Transverse colon (tissue), 4 donors: Measurements from ENCODE around the gene CEACAM6. TPM values are rescaled to one million over a fixed set of nuclear protein-coding genes. Genes with fewer than 3 reads are reported as not detected.

Experiments used
- DNase-seq: peaks from one replicate; pipeline ENCODE4 v3.0.0-alpha.2; 2019
- H3K27ac ChIP-seq, 4 donors: fragments of 200-600 bp; sonication (generic); 2 replicates each; pipeline ENCODE4 v1.5.1; 2016 to 2018; ENCODE audit warnings: inconsistent platforms in 4 of 4
- H3K27me3 ChIP-seq: fragments of 200-600 bp; sonication (generic); 2 replicates; pipeline ENCODE4 v1.5.1; 2017; ENCODE audit warnings: inconsistent platforms
- H3K36me3 ChIP-seq, 4 donors: fragments of 200-600 bp; sonication (generic); 2 replicates each; pipeline ENCODE4 v1.5.1; 2017 to 2019; ENCODE audit warnings: inconsistent platforms in 4 of 4
- H3K4me1 ChIP-seq, 4 donors: fragments of 200-600 bp; sonication (generic); 2 replicates each; pipeline ENCODE4 v1.5.1; 2017 to 2020; ENCODE audit warnings: inconsistent platforms in 4 of 4
- H3K4me3 ChIP-seq, 4 donors: fragments of 200-600 bp; sonication (generic); 1 replicate in 1 of 4; 2 replicates in 3 of 4; pipeline versions ENCODE4 v1.5.1 to v1.6.1; 2017 to 2019; ENCODE audit warnings: inconsistent platforms in 4 of 4
- H3K9me3 ChIP-seq, 2 donors: fragments of 200-600 bp; sonication (generic); 2 replicates each; pipeline ENCODE4 v1.5.1; 2017 to 2019; ENCODE audit warnings: inconsistent platforms in 2 of 2
- EP300 ChIP-seq: sonication (generic); formaldehyde crosslinking; IDR thresholded peaks from one replicate; pipeline ENCODE4 v1.6.1; 2017; ENCODE audit warnings: antibody characterized with exemption, low read depth
- POLR2A ChIP-seq: fragments of 450-650 bp; IDR thresholded peaks from one replicate; pipeline ENCODE4 v1.6.1; 2016; ENCODE audit warnings: antibody characterized with exemption, mild to moderate bottlenecking, moderate library complexity
- POLR2AphosphoS5 ChIP-seq, 3 donors: sonication (generic); formaldehyde crosslinking; IDR thresholded peaks; one replicate each; pipeline ENCODE4 v1.6.1; 2016; ENCODE audit warnings: antibody characterized with exemption in 3 of 3
- WGBS, 2 donors: methylation state at CpG; one replicate each; pipeline ENCODE4 v1.1.5; 2018; ENCODE audit warnings: low coverage in 1 of 2; 5-methylcytosine and 5-hydroxymethylcytosine counted together
- in situ Hi-C, 4 donors: fragments of 200-750 bp; cut with MboI; loops; one replicate each; pipeline versions ENCODE4 v1.15.0 to v1.15.1; 2017; ENCODE audit warnings: low sequenced_read_pairs in 3 of 4, low pct_ligation_motif_present in 1 of 4, low pct_unique_long_range_greater_than_20kb in 1 of 4
- intact Hi-C: fragments of 100-400 bp; cut with DNase I; formaldehyde crosslinking; loops from one replicate; pipeline ENCODE4 v1.15.1; 2023; ENCODE audit warnings: low total_unique reads
- total RNA-seq, 4 donors: library from RNA; depleted of rRNA; stranded (reverse); fragments of >200 nt; gene quantifications; one replicate each; pipeline ENCODE4 v1.1.0, GENCODE V29; 2016
- TF ChIP-seq, protein P1 (sequence below), 5 experiments: fragments of 200-600 bp in 3 of 5; fragments of 450-650 bp in 2 of 5; sonication (generic) in 3 of 5; IDR thresholded peaks; 1 replicate in 2 of 5; 2 replicates in 3 of 5; pipeline ENCODE4 v1.5.1; 2016 to 2017; ENCODE audit warnings: antibody characterized with exemption in 5 of 5, inconsistent platforms in 3 of 5, mild to moderate bottlenecking in 2 of 5, moderate library complexity in 1 of 5

CEACAM6 gene
- total RNA-seq, 4 donors from 2014 or later: 33.8 to 209 (median 104) TPM

DNA sequence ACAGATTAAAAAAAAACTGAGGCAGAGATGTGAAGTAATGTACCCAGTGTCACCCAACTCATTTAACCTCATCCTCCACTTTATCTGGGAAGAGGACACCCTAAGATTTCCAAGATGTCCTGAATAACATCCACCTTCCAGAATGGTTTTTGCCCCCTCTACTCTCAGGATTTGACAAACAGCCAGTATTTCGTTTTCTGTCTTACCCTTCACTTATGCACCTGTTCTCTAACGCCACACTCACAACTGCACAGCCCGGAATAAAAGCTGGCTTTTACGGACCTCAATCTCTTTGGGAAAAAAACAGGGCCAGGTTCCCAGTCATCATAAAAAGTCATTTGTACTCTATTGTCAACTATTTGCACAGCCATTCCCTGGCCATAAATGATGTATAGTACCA is 21.2 kb upstream of the CEACAM6 start:
- H3K9me3 ChIP-seq: no peaks in the 10 kb centered on the region
- DNase-seq: no peak
- no peak overlapping the region for H3K4me3 ChIP-seq
- 20 to 50% methylated on average over 4 of the region's 4 CpGs for WGBS, 2 donors
- intact Hi-C loops: no loop called here
- H3K27me3 ChIP-seq: no peaks in the 10 kb centered on the region
- H3K4me1 ChIP-seq: peaks cover 0 to 75% (median 19%) of the 10 kb centered on the region in 4 donors
- in situ Hi-C loops: no loop called here
- TF ChIP-seq EP300: no peak
- peak in 1 of 3 donors; percentile 19 for TF ChIP-seq POLR2AphosphoS5 (IDR thresholded peaks at IDR 0.05)
- TF ChIP-seq, protein P1, sequence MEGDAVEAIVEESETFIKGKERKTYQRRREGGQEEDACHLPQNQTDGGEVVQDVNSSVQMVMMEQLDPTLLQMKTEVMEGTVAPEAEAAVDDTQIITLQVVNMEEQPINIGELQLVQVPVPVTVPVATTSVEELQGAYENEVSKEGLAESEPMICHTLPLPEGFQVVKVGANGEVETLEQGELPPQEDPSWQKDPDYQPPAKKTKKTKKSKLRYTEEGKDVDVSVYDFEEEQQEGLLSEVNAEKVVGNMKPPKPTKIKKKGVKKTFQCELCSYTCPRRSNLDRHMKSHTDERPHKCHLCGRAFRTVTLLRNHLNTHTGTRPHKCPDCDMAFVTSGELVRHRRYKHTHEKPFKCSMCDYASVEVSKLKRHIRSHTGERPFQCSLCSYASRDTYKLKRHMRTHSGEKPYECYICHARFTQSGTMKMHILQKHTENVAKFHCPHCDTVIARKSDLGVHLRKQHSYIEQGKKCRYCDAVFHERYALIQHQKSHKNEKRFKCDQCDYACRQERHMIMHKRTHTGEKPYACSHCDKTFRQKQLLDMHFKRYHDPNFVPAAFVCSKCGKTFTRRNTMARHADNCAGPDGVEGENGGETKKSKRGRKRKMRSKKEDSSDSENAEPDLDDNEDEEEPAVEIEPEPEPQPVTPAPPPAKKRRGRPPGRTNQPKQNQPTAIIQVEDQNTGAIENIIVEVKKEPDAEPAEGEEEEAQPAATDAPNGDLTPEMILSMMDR (IDR thresholded peaks at IDR 0.05): no peak
- peak; percentile 56 for TF ChIP-seq POLR2A
- no peaks in the 10 kb centered on the region for H3K36me3 ChIP-seq
- H3K27ac ChIP-seq: peak overlapping the region; percentile 79 to 89 (median 88)

GRCh38 chr19:41734585-41734984 is 20.7 kb upstream of the CEACAM6 start:
- Histone ChIP-seq H3K4me3 (no peak overlapping the region), H3K9me3 (no peaks in the 10 kb centered on the region), H3K36me3 (no peaks in the 10 kb centered on the region), H3K27me3 (no peaks in the 10 kb centered on the region), H3K27ac (peak overlapping the region; percentile 79 to 89 (median 88)), H3K4me1 (peaks cover 0 to 75% (median 19%) of the 10 kb centered on the region in 4 donors)
- intact Hi-C loops: no loop called here
- DNase-seq: peak; percentile 87
- 40 to 44% methylated on average over 1 to 3 of the region's 3 CpGs for WGBS, 2 donors
- TF ChIP-seq EP300 (no peak), POLR2A (no peak), POLR2AphosphoS5 (IDR thresholded peaks at IDR 0.05) (peak; percentile 6 to 52 (median 22))
- in situ Hi-C loops: no loop called here

DNA sequence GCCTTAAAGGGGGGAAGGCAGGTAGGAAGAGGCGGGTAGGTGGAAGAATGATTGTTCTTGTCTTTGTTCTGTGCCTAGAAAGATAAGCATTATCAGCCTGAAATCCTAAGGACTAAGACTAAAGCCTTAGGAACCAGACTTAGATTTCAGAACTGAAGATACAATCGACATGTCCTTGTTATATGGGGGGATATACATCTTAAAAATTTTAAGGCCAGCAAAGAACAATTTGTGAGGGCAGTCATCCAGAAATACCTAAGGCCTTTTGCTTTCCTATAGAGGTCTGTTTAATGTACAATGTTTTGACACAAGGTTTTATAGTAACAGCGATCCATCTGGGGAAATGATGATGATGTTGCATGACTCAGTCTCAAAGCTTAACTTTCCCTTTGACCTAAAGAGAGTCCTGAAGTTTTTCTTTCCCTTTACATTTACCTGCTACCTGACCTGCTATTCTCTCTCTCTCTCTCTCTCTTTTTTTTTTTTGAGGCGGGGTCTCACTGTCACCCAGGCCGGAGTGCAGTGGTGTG is 20.2 kb upstream of the CEACAM6 start:
- WGBS, 2 donors: 37 to 44% methylated on average over 5 of the region's 5 CpGs
- Histone ChIP-seq H3K36me3 (no peaks in the 10 kb centered on the region), H3K27ac (peak overlapping the region; percentile 79 to 89 (median 88)), H3K4me3 (no peak overlapping the region), H3K27me3 (no peaks in the 10 kb centered on the region), H3K4me1 (peaks cover 0 to 73% (median 19%) of the 10 kb centered on the region in 4 donors), H3K9me3 (no peaks in the 10 kb centered on the region)
- DNase-seq: no peak
- in situ Hi-C loops: no loop called here
- intact Hi-C loops: no loop called here
- TF ChIP-seq POLR2A (peak; percentile 24), POLR2AphosphoS5 (IDR thresholded peaks at IDR 0.05) (peak in 1 of 3 donors; percentile 17)
- TF ChIP-seq, protein P1 (IDR thresholded peaks at IDR 0.05): no peak

DNA sequence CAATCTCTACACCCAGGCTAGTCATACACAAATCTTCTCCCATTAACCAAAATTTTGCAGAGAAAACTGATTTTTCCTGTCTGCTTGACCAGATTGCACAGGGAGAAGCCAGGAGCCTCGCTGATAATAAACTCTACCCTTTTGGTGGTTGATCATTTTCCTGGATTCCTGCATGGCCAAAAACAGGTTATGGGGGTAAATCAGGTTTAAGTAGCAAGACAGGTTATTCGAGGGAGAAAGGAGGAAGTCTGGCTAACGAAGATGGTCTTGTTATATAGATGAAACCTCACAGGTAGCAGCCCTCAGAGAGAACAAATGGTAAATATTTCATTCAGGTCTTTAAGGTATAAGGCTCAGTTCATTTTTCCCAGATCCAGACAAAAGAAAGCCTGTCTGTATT is 16.0 kb upstream of the CEACAM6 start:
- Histone ChIP-seq H3K4me3 (no peak overlapping the region), H3K4me1 (peaks cover 3 to 62% (median 16%) of the 10 kb centered on the region in 4 donors), H3K27ac (peak overlapping the region in 3 of 4 donors; percentile 57 to 76 (median 73)), H3K9me3 (no peaks in the 10 kb centered on the region), H3K27me3 (no peaks in the 10 kb centered on the region), H3K36me3 (no peaks in the 10 kb centered on the region)
- no peak for DNase-seq
- TF ChIP-seq, protein P1 (IDR thresholded peaks at IDR 0.05): no peak
- TF ChIP-seq EP300: no peak
- no peak for TF ChIP-seq POLR2A
- in situ Hi-C loops (no loop called here), intact Hi-C loops (no loop called here)
- 55 to 88% methylated on average over 1 to 3 of the region's 3 CpGs for WGBS, 2 donors
